GM06990 (cell line): Measurements from ENCODE around the gene GCN1.

Experiments used
- DNase-seq: peaks from one replicate; pipeline ENCODE4 v3.0.0-alpha.2; 2011; ENCODE audit not compliant: insufficient read length; ENCODE audit errors: extremely low read depth
- H3K27me3 ChIP-seq: replicated peaks from 2 replicates; pipeline ENCODE4 v1.6.0; 2011; ENCODE audit warnings: low read length; ENCODE audit not compliant: control insufficient read depth, insufficient read depth
- H3K36me3 ChIP-seq: 2 replicates; pipeline ENCODE4 v1.5.1; 2011; ENCODE audit warnings: low read length; ENCODE audit not compliant: control insufficient read depth, insufficient read depth
- H3K4me3 ChIP-seq: replicated peaks from 2 replicates; pipeline ENCODE4 v1.5.1; 2011; ENCODE audit warnings: low read depth, mild to moderate bottlenecking, control low read depth, low read length
- TF ChIP-seq, protein P1 (sequence below): IDR thresholded peaks from 2 replicates; pipeline ENCODE4 v1.5.1; 2011; ENCODE audit warnings: low read length, control low read depth, mild to moderate bottlenecking, inconsistent platforms; ENCODE audit not compliant: insufficient read depth, poor library complexity, severe bottlenecking

GCN1 gene

GRCh38 chr12:120103371-120103770 is 91.1 kb downstream of the GCN1 start:
- peaks cover 47% of the 10 kb centered on the region for H3K36me3 ChIP-seq
- H3K4me3 ChIP-seq: no peak overlapping the region
- DNase-seq: no peak
- H3K27me3 ChIP-seq: no peaks in the 10 kb centered on the region
- TF ChIP-seq, protein P1, sequence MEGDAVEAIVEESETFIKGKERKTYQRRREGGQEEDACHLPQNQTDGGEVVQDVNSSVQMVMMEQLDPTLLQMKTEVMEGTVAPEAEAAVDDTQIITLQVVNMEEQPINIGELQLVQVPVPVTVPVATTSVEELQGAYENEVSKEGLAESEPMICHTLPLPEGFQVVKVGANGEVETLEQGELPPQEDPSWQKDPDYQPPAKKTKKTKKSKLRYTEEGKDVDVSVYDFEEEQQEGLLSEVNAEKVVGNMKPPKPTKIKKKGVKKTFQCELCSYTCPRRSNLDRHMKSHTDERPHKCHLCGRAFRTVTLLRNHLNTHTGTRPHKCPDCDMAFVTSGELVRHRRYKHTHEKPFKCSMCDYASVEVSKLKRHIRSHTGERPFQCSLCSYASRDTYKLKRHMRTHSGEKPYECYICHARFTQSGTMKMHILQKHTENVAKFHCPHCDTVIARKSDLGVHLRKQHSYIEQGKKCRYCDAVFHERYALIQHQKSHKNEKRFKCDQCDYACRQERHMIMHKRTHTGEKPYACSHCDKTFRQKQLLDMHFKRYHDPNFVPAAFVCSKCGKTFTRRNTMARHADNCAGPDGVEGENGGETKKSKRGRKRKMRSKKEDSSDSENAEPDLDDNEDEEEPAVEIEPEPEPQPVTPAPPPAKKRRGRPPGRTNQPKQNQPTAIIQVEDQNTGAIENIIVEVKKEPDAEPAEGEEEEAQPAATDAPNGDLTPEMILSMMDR: no peak

DNA sequence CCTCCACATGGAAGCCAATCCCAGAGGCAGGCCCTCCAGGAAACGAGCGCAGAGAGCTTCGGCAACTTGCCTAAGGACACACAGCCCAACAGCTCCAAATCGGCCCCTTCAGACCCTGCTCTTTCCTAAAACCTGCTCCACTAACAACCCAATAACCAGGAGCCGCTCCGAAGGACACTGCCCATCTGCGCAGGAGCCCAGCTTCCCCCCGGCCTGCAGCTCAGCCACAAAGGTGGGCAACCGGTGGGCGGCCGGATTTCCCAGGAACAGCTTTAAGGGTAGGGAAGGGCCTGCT is 91.5 kb downstream of the GCN1 start:
- H3K27me3 ChIP-seq: no peaks in the 10 kb centered on the region
- H3K4me3 ChIP-seq: no peak overlapping the region
- no peak for DNase-seq
- TF ChIP-seq, protein P1: no peak
- peaks cover 49% of the 10 kb centered on the region for H3K36me3 ChIP-seq

- TF ChIP-seq, protein P1: no peak
- Histone ChIP-seq H3K36me3 (peaks cover 47% of the 10 kb centered on the region), H3K4me3 (no peak overlapping the region), H3K27me3 (no peaks in the 10 kb centered on the region)
- DNase-seq: no peak
Observed at GRCh38 chr12:120102189-120103043, 92.1 kb downstream of the GCN1 start.

DNA sequence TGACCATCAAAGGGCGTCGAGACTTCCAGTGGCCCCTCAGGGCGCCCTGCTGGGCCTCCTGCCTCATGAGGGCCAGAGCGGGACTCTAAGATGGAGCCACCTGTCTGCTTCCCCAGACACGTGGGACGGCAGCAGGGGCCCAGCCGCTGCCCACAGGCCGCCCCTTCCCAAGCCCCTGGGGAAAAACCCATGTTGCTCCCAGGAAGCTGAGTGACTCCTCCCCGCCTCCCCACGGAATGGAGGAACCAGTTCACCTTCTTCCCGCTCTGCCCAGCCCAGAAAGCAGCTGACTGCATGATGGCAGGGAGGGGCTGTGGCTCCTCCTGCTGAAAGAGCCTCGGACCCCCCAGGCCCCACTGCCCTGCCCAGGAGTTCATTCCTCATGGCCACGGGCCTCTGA is 92.9 kb downstream of the GCN1 start:
- TF ChIP-seq, protein P1: no peak
- Histone ChIP-seq H3K4me3 (no peak overlapping the region), H3K27me3 (no peaks in the 10 kb centered on the region), H3K36me3 (peaks cover 50% of the 10 kb centered on the region)
- DNase-seq: no peak

DNA sequence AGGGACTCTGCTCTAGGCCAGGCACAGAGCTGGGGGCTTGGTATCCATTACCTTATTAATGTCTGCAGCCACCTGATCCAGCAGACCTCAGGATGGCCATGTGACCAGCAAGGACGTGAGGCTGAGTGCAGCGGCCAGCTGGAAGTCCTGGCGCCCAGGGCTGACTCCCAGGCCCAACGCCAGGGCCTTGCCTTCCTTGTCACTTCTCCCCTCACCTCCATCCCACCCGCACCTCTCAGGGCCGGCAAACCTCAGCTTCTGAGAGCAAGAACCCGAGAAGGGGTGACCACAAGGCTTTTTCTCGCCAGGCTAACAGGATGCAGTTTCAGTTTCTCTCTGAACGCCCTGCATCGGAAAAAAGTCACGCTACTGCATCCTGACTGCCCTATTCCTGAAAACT is 93.3 kb downstream of the GCN1 start:
- DNase-seq: no peak
- no peak overlapping the region for H3K4me3 ChIP-seq
- H3K36me3 ChIP-seq: peaks cover 54% of the 10 kb centered on the region
- no peaks in the 10 kb centered on the region for H3K27me3 ChIP-seq
- TF ChIP-seq, protein P1: no peak
